ENCODE data around the gene RECQL5. TPM values are rescaled to one million over a fixed set of nuclear protein-coding genes. Genes with fewer than 3 reads are reported as not detected.

Gene RECQL5
- total RNA-seq, 6 experiments from 2014 or later: 18.7 to 22.6 (median 21.2) TPM

- peaks cover 5% of the 10 kb centered on the region for H3K27me3 Mint-ChIP-seq (ENCODE audit: insufficient read depth)
- TF ChIP-seq CTCF (IDR thresholded peaks at IDR 0.05): no peak
- H3K4me1 Mint-ChIP-seq (ENCODE audit: low read depth): peaks cover 16% of the 10 kb centered on the region
- no peak overlapping the region for H3K4me3 Mint-ChIP-seq
- no peak for DNase-seq
- no peaks in the 10 kb centered on the region for H3K36me3 Mint-ChIP-seq (ENCODE audit: low read depth)
- peak overlapping the region; percentile 89 for H3K27ac Mint-ChIP-seq
- no peaks in the 10 kb centered on the region for H3K9me3 Mint-ChIP-seq
These were observed 32.6 kb downstream of the RECQL5 start for GRCh38 chr17:75634376-75634740.

DNA sequence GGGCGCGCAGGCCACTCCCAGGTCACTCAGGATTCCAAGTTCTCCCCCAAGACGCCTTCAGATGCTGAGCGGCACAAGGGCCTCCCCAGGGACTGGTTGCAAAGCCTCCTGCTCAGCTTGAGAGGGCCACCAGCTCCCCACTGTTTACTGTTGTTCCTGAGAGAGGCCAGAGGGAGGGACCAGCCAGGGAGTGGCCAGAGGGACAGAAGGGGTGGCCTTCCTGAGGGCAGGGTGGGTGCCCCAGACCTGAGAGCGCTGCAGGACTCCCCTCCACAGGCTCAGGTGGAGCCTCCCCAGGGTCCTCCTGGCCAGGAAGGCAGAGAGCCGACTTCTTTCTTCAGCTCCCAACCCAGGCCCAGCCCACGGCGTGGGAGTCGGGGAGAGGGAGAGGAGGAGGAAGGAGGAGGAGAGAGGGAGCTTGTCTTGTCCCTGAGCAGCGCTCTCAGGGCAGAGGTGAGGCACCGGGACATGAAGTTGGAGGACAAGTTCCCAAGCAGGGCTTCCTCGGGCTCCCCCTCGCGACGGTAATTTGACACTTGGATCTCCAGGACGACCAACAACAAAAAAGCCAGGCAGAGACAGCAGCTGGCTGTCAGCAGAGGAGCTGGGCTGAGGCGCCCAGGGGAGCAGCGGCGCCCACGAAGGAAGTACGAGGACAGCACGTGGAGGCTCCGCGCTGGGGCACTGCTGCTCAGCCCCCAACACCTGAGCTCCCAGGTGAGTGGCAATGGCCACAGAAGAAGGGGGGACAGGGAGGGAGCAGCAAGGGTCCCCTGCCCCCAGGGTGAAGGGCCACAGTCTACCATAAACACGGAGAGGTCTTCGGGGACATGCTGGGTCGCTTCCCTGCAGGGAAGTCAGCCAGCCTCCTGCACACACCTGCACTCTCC lies 33.2 kb downstream of the RECQL5 start:
- Mint-ChIP-seq H3K4me1 (ENCODE audit: low read depth) (peaks cover 16% of the 10 kb centered on the region), H3K36me3 (ENCODE audit: low read depth) (no peaks in the 10 kb centered on the region), H3K9me3 (no peaks in the 10 kb centered on the region), H3K27ac (peak overlapping the region; percentile 89), H3K4me3 (peak overlapping the region; percentile 39), H3K27me3 (ENCODE audit: insufficient read depth) (peaks cover 5% of the 10 kb centered on the region)
- DNase-seq: peak; percentile 90
- TF ChIP-seq CTCF (IDR thresholded peaks at IDR 0.05): peak; percentile 77

GRCh38 chr17:75632863-75633485 lies 34.0 kb downstream of the RECQL5 start, which contains the start of gene SMIM5:
SMIM5 (plus strand) TSS chr17:75633434; CDS start chr17:75640202, 6,768 bp downstream.
- H3K4me3 Mint-ChIP-seq: peak within 1 kb of the TSS; percentile 39
- TF ChIP-seq CTCF (IDR thresholded peaks at IDR 0.05): peak; percentile 99

DNA sequence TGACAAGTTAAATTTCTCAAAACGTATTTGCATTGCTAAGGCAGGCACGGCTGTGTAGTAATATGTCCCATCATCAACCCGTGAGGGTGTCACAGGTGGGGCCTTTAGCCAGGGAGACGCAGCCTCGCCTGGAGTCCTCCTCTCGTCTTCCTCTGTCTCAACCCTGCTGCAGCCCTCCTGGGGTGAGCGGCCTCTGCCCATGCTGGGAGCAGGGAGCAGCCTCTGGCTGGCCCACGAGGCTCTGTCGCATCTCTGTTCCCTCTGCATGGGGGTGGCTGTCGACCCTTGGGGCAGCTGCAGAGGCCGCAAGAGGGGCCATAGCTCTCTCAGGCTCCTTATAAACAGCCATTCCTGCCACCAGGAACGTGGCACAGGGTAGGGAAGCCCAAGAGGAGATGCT lies 34.5 kb downstream of the RECQL5 start:
- Mint-ChIP-seq H3K4me1 (ENCODE audit: low read depth) (peaks cover 16% of the 10 kb centered on the region), H3K4me3 (no peak overlapping the region), H3K36me3 (ENCODE audit: low read depth) (no peaks in the 10 kb centered on the region), H3K27ac (no peak overlapping the region), H3K27me3 (ENCODE audit: insufficient read depth) (peaks cover 3% of the 10 kb centered on the region; the same call in 1 of the 2 replicates), H3K9me3 (no peaks in the 10 kb centered on the region)
- DNase-seq: no peak
- no peak for TF ChIP-seq CTCF (IDR thresholded peaks at IDR 0.05)

More at GRCh38 chr17:75632863-75633485, 34.0 kb downstream of the RECQL5 start, which contains the start of gene SMIM5:
- peak; percentile 89 for DNase-seq
- Mint-ChIP-seq H3K36me3 (ENCODE audit: low read depth) (no peaks in the 10 kb centered on the region), H3K27me3 (ENCODE audit: insufficient read depth) (peaks cover 3% of the 10 kb centered on the region), H3K9me3 (no peaks in the 10 kb centered on the region), H3K27ac (peak within 1 kb of the TSS; percentile 89), H3K4me1 (ENCODE audit: low read depth) (peaks cover 16% of the 10 kb centered on the region)

- no peak overlapping the region for H3K4me3 Mint-ChIP-seq
- H3K36me3 Mint-ChIP-seq (ENCODE audit: low read depth): no peaks in the 10 kb centered on the region
- no peak for DNase-seq
- H3K4me1 Mint-ChIP-seq (ENCODE audit: low read depth): peaks cover 16% of the 10 kb centered on the region
- H3K27ac Mint-ChIP-seq: no peak overlapping the region
- TF ChIP-seq CTCF (IDR thresholded peaks at IDR 0.05): no peak
- H3K9me3 Mint-ChIP-seq: no peaks in the 10 kb centered on the region
- peaks cover 3% of the 10 kb centered on the region; the same call in 1 of the 2 replicates for H3K27me3 Mint-ChIP-seq (ENCODE audit: insufficient read depth)
These were observed 35.6 kb downstream of the RECQL5 start for GRCh38 chr17:75631353-75631752.

Data from HFFc6 (cell line).